PFSK-1 (cell line): ENCODE data around the gene PGP.

Source experiments
- FOXP2 ChIP-seq: optimal IDR thresholded peaks from 2 replicates; pipeline ENCODE3; 2011; ENCODE audit warnings: borderline replicate concordance, control low read depth, inconsistent platforms; ENCODE audit not compliant: insufficient read depth; ENCODE audit errors: extremely low read length, extremely low read depth
- POLR2AphosphoS5 ChIP-seq: IDR thresholded peaks from 2 replicates; pipeline ENCODE4 v1.6.1; 2012; ENCODE audit warnings: low read depth, mild to moderate bottlenecking, control low read depth, low read length, moderate library complexity
- SIN3A ChIP-seq: IDR thresholded peaks from 2 replicates; pipeline ENCODE4 v1.6.1; 2012; ENCODE audit warnings: mild to moderate bottlenecking, low read length, moderate library complexity, borderline replicate concordance; ENCODE audit not compliant: insufficient read depth
- TAF1 ChIP-seq: IDR thresholded peaks from 2 replicates; pipeline ENCODE4 v1.6.1; 2012; ENCODE audit warnings: low read length, control low read depth, borderline replicate concordance; ENCODE audit not compliant: insufficient read depth
- TF ChIP-seq, protein P1 (sequence below), 2 experiments: IDR thresholded peaks; 2 replicates each; pipeline versions ENCODE4 v1.6.1 to v1.8.0; 2011 to 2012; ENCODE audit warnings: low read depth in 2 of 2, low read length in 2 of 2, control low read depth in 1 of 2, inconsistent platforms in 1 of 2, mild to moderate bottlenecking in 1 of 2, moderate library complexity in 1 of 2; ENCODE audit not compliant: insufficient read depth in 1 of 2

The PGP gene

DNA sequence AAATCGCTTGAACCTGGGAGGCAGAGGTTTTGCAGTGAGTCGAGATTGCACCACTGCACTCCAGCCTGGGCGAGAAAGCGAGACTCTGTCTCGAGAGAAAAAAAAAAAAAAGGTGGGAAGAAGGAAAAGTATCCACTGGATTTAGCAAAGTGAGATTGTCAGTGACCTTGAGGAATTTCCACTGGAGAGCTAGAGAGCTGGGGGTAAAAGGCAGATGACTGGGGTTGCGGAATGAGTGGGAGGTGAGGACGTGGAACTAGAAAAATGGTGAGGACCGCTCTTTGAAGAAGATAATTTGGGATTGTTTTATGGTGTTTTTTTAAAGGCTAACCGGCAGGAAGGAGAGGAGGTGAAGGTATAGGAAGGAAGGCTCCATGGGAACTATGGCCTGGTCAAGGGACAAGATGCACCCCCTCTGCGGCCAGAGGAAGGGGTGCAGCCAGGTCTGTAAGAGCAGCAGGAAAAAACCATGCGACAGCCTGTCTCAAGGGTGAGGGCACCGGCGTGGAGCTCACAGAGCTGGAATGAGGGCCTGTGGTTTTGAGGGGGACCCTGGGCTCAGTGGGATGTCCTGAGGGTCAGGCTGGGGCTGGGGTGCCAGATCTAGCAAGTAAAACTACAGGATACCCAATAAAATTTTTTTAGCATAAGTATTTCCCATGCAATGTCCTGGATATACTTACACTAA, 10.1 kb downstream of the PGP start:
- TF ChIP-seq FOXP2 (no peak), TAF1 (no peak), SIN3A (no peak), POLR2AphosphoS5 (no peak)

DNA sequence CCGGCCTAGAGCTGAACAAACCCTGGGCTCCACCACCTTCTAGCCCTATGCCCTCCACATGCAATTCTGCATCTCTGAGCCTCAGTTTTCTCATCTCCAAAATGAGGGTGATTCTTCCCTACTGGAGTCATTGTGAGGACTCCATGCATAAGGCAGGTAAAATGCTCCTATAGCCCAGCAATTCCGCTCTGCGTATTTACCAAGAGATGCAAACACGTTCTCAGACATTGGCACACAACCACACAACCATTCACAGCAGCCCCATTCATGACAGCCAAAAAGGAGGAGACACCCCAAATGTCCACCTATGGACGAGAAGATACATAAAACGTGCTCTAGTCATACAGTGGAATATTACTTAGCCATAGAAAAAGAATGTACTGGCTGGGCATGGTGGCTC, 14.3 kb downstream of the PGP start:
- TF ChIP-seq SIN3A (no peak), TAF1 (no peak), POLR2AphosphoS5 (no peak), FOXP2 (no peak)
- TF ChIP-seq, protein P1, sequence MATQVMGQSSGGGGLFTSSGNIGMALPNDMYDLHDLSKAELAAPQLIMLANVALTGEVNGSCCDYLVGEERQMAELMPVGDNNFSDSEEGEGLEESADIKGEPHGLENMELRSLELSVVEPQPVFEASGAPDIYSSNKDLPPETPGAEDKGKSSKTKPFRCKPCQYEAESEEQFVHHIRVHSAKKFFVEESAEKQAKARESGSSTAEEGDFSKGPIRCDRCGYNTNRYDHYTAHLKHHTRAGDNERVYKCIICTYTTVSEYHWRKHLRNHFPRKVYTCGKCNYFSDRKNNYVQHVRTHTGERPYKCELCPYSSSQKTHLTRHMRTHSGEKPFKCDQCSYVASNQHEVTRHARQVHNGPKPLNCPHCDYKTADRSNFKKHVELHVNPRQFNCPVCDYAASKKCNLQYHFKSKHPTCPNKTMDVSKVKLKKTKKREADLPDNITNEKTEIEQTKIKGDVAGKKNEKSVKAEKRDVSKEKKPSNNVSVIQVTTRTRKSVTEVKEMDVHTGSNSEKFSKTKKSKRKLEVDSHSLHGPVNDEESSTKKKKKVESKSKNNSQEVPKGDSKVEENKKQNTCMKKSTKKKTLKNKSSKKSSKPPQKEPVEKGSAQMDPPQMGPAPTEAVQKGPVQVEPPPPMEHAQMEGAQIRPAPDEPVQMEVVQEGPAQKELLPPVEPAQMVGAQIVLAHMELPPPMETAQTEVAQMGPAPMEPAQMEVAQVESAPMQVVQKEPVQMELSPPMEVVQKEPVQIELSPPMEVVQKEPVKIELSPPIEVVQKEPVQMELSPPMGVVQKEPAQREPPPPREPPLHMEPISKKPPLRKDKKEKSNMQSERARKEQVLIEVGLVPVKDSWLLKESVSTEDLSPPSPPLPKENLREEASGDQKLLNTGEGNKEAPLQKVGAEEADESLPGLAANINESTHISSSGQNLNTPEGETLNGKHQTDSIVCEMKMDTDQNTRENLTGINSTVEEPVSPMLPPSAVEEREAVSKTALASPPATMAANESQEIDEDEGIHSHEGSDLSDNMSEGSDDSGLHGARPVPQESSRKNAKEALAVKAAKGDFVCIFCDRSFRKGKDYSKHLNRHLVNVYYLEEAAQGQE (IDR thresholded peaks at IDR 0.05; ENCODE audit: insufficient read depth in 1 of 2, low read depth in 2 of 2, low read length in 2 of 2) = no peak

DNA sequence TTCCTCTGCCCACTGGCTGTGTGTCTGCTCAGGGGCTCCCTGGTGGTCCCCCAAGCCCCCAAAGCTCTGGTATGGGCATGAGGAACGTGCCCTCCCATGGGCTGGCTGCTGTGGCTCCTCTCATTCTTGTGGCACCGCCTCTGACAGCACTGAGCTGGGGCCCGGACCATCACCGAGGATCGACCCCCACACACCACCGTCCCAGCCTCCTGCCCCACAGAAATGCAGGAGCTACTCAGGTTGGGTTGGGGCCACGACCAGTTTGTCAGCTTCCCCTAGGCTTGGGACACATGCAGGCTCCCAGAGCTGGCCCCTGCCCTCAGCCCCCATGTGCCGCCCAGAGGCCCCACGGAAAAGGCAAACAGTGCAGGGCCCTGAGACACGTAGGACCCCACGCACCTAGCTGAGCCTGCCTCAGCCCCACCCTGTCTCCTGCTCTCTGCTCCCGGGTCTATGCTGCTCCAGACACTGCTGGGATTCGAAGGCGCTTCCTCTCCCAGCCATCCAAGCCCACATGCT, 15.0 kb downstream of the PGP start:
- TF ChIP-seq FOXP2 (no peak), TAF1 (no peak), POLR2AphosphoS5 (no peak), SIN3A (no peak)
- TF ChIP-seq, protein P1 (IDR thresholded peaks at IDR 0.05; ENCODE audit: insufficient read depth in 1 of 2, low read depth in 2 of 2, low read length in 2 of 2) = no peak

DNA sequence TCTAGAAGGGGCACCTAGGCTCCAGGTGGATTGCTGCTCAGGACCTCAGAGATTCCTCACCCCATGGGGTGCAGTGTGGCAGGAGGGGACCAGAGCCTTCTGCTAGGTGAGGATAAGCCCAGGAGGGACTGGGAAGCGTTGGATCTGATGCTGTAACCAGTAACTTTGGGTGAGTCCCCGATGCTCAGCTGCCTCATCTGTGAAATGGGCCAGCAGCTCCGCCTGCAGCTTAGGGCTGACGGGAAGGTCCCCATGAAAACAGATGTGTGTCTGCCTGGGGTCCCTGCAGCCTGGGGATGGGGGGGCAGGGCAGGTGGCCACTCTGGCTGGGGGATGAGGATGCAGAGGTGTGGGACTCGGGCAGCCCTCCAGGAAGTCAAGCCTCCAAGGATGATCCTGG, 15.5 kb downstream of the PGP start:
- TF ChIP-seq, protein P1 (IDR thresholded peaks at IDR 0.05; ENCODE audit: insufficient read depth in 1 of 2, low read depth in 2 of 2, low read length in 2 of 2) = no peak
- TF ChIP-seq TAF1 = no peak
- no peak for TF ChIP-seq POLR2AphosphoS5
- TF ChIP-seq SIN3A = no peak
- TF ChIP-seq FOXP2 = no peak

DNA sequence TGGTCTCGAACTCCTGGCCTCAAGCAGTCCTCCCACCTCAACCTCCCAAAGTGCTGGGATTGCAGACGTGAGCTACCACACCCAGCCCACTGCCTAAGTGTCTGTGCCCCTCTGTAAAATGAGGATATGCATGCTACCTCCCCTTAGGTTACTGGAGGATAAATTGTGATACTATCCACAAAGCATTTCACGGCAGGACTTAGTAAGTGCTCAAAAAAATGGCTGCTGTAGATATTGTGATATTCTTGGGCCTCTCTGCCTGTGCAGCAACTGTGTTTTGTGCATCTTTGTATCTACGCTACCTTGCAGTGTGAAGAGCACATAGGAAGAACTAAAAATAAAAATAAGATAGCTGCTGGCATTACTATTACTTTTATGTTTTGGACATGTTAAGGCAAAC, 16.4 kb downstream of the PGP start:
- no peak for TF ChIP-seq SIN3A
- no peak for TF ChIP-seq TAF1

DNA sequence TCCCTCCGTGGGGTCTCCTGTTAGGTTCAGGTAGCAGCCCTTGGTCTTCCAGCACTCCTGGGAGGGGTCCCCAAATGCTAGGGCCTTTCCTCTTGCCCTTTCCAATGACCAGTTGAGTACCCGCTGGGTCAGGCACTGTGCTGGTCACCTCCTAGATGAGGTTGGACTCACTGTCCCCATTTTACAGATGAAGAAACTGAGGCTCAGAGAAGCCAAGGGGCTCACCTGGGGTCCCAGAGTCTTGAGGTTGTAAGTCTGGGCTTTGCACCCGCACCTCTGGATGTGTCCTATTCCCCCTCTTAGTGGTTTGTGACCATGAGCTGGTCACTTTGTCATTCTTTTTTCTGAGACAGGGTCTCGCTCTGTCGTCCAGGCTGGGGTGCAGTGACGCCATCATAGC, 16.9 kb downstream of the PGP start:
- TF ChIP-seq TAF1 (no peak), SIN3A (no peak), POLR2AphosphoS5 (no peak), FOXP2 (no peak)
- TF ChIP-seq, protein P1 (IDR thresholded peaks at IDR 0.05; ENCODE audit: insufficient read depth in 1 of 2, low read depth in 2 of 2, low read length in 2 of 2) = no peak
